DND-41 (cell line): ENCODE data around the gene NADK2.

Experiments
- ATAC-seq: fragments of 200-7000 bp; cut with Tn5 transposase; 3 replicates; pipeline ENCODE4 v1.9.1; 2021; ENCODE audit warnings: low read depth; ENCODE audit not compliant: insufficient read depth
- DNase-seq: peaks from one replicate; pipeline ENCODE4 v3.0.0-alpha.2; 2020
- H2AFZ ChIP-seq: 2 replicates; pipeline ENCODE4 v1.6.0; 2012; ENCODE audit warnings: low read depth, low read length
- H3K27ac ChIP-seq: 2 replicates; pipeline ENCODE4 v1.5.1; 2012; ENCODE audit warnings: low read length, inconsistent platforms
- H3K27me3 ChIP-seq: fragments of 200-600 bp; sonication (generic); 2 replicates; pipeline ENCODE4 v1.6.0; 2012; ENCODE audit warnings: low read length, mild to moderate bottlenecking, inconsistent platforms; ENCODE audit not compliant: insufficient read depth, poor library complexity
- H3K36me3 ChIP-seq: 2 replicates; pipeline ENCODE4 v1.5.1; 2012; ENCODE audit warnings: low read length, inconsistent platforms; ENCODE audit not compliant: insufficient read depth
- H3K4me1 ChIP-seq: 2 replicates; pipeline ENCODE4 v1.5.1; 2012; ENCODE audit warnings: mild to moderate bottlenecking, low read length; ENCODE audit not compliant: insufficient read depth
- H3K4me2 ChIP-seq: 2 replicates; pipeline ENCODE4 v1.6.0; 2012; ENCODE audit warnings: mild to moderate bottlenecking, moderate library complexity, low read length, inconsistent platforms; ENCODE audit not compliant: insufficient read depth
- H3K4me3 ChIP-seq, 2 experiments: fragments of 200-600 bp in 1 of 2; shearing (Covaris generic) in 1 of 2; 2 replicates each; pipeline ENCODE4 v1.5.1; 2012 to 2016; ENCODE audit warnings: inconsistent platforms in 2 of 2, low read length in 2 of 2, mild to moderate bottlenecking in 2 of 2, low read depth in 1 of 2, moderate library complexity in 1 of 2
- H3K79me2 ChIP-seq: 2 replicates; pipeline ENCODE4 v1.6.0; 2012; ENCODE audit warnings: low read length, inconsistent platforms; ENCODE audit not compliant: insufficient read depth
- H3K9ac ChIP-seq: 2 replicates; pipeline ENCODE4 v1.6.0; 2012; ENCODE audit warnings: low read depth, mild to moderate bottlenecking, inconsistent platforms, low read length, moderate library complexity
- H3K9me3 ChIP-seq: 2 replicates; pipeline ENCODE4 v1.5.1; 2012; ENCODE audit warnings: low read length, moderate library complexity, mild to moderate bottlenecking, inconsistent platforms; ENCODE audit not compliant: insufficient read depth, severe bottlenecking
- H4K20me1 ChIP-seq: 2 replicates; pipeline ENCODE4 v1.6.0; 2012; ENCODE audit warnings: low read length; ENCODE audit not compliant: insufficient read depth
- CTCF ChIP-seq: IDR thresholded peaks from 2 replicates; pipeline ENCODE4 v1.5.1; 2012; ENCODE audit warnings: borderline replicate concordance, low read length, moderate library complexity, mild to moderate bottlenecking; ENCODE audit not compliant: poor library complexity, severe bottlenecking; ENCODE audit errors: extremely low read depth
- EZH2 ChIP-seq: IDR thresholded peaks from 3 replicates; pipeline ENCODE4 v1.6.1; 2012; ENCODE audit warnings: borderline replicate concordance, low read depth, mild to moderate bottlenecking, moderate library complexity, low read length, inconsistent platforms; ENCODE audit not compliant: severe bottlenecking

Gene NADK2

GRCh38 chr5:36270876-36271575, 29.3 kb upstream of the NADK2 start:
- Histone ChIP-seq H3K79me2 (no peaks in the 10 kb centered on the region), H4K20me1 (no peaks in the 10 kb centered on the region), H3K9ac (no peak overlapping the region), H3K27me3 (peaks cover 21% of the 10 kb centered on the region), H3K27ac (no peak overlapping the region), H3K4me3 (no peak overlapping the region), H3K9me3 (no peaks in the 10 kb centered on the region), H2AFZ (no peak overlapping the region), H3K36me3 (no peaks in the 10 kb centered on the region), H3K4me1 (no peaks in the 10 kb centered on the region), H3K4me2 (no peak overlapping the region)
- ATAC-seq (no peak), DNase-seq (no peak)
- TF ChIP-seq CTCF (no peak), EZH2 (no peak)

GRCh38 chr5:36270175-36270574, 28.4 kb upstream of the NADK2 start:
- Histone ChIP-seq H3K79me2 (no peaks in the 10 kb centered on the region), H3K27ac (no peak overlapping the region), H3K9me3 (no peaks in the 10 kb centered on the region), H3K4me2 (no peak overlapping the region), H4K20me1 (no peaks in the 10 kb centered on the region), H3K27me3 (peaks cover 14% of the 10 kb centered on the region), H3K4me1 (no peaks in the 10 kb centered on the region), H3K36me3 (no peaks in the 10 kb centered on the region), H3K4me3 (no peak overlapping the region), H3K9ac (no peak overlapping the region), H2AFZ (no peak overlapping the region)
- ATAC-seq: no peak
- DNase-seq: no peak
- TF ChIP-seq CTCF: no peak
- no peak for TF ChIP-seq EZH2

GRCh38 chr5:36269478-36269877, 27.8 kb upstream of the NADK2 start:
- no peaks in the 10 kb centered on the region for H3K79me2 ChIP-seq
- DNase-seq (no peak), ATAC-seq (no peak)
- peaks cover 12% of the 10 kb centered on the region for H3K27me3 ChIP-seq
- H2AFZ ChIP-seq: no peak overlapping the region
- no peak overlapping the region for H3K9ac ChIP-seq
- no peaks in the 10 kb centered on the region for H3K36me3 ChIP-seq
- no peak overlapping the region for H3K27ac ChIP-seq
- H3K4me1 ChIP-seq: no peaks in the 10 kb centered on the region
- H4K20me1 ChIP-seq: no peaks in the 10 kb centered on the region
- no peak overlapping the region for H3K4me2 ChIP-seq
- no peaks in the 10 kb centered on the region for H3K9me3 ChIP-seq
- TF ChIP-seq CTCF: no peak
- no peak for TF ChIP-seq EZH2
- H3K4me3 ChIP-seq: no peak overlapping the region
